HEK293 (cell line): ENCODE results near the gene CYP51A1.

ENCODE experiments used
- ZNF292 ChIP-seq: fragments of 450-650 bp; formaldehyde crosslinking; IDR thresholded peaks from 2 replicates; pipeline ENCODE4 v1.5.1; 2016; ENCODE audit warnings: low read depth, missing biosample characterization, missing genetic modification characterization, borderline replicate concordance
- TF ChIP-seq, protein P1 (sequence below): fragments of 450-650 bp; formaldehyde crosslinking; IDR thresholded peaks from 2 replicates; pipeline ENCODE4 v1.5.1; 2016; ENCODE audit warnings: missing biosample characterization, missing genetic modification characterization

- TF ChIP-seq, protein P1, sequence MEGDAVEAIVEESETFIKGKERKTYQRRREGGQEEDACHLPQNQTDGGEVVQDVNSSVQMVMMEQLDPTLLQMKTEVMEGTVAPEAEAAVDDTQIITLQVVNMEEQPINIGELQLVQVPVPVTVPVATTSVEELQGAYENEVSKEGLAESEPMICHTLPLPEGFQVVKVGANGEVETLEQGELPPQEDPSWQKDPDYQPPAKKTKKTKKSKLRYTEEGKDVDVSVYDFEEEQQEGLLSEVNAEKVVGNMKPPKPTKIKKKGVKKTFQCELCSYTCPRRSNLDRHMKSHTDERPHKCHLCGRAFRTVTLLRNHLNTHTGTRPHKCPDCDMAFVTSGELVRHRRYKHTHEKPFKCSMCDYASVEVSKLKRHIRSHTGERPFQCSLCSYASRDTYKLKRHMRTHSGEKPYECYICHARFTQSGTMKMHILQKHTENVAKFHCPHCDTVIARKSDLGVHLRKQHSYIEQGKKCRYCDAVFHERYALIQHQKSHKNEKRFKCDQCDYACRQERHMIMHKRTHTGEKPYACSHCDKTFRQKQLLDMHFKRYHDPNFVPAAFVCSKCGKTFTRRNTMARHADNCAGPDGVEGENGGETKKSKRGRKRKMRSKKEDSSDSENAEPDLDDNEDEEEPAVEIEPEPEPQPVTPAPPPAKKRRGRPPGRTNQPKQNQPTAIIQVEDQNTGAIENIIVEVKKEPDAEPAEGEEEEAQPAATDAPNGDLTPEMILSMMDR (tag by site-specific recombination): no peak
- TF ChIP-seq ZNF292: no peak
These were observed 12.6 kb downstream of the CYP51A1 start for GRCh38 chr7:92121681-92122080.
